VCaP (cell line): ENCODE results near the gene HLA-C.

Experiments used
- H3K27ac ChIP-seq: fragments of 450-650 bp; 2 replicates; pipeline ENCODE4 v1.5.1; 2017
- TF ChIP-seq, protein P1 (sequence below): fragments of 450-650 bp; conservative IDR thresholded peaks from 2 replicates; pipeline ENCODE4 v1.5.1; 2017; ENCODE audit warnings: mild to moderate bottlenecking, moderate library complexity

The HLA-C gene

DNA sequence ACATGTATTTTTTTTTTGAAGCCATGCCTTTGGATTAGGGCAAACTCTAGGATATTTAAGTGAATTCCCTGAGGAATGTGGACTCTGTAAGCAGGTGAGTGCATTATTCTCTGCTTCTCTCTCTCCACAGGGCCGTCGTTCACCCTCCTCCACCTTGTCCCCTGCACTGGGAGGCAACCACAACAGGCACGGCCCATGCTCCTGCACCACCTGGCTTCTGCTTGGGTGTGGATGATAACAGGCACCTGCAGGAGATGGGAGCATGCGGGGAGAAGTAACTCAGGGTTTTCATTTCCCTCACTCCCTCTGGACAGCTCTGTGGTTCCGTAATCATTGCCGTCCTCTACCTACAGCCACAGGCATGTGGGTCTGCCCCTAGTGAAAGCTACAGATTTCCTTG lies 43.4 kb downstream of the HLA-C start:
- TF ChIP-seq, protein P1, sequence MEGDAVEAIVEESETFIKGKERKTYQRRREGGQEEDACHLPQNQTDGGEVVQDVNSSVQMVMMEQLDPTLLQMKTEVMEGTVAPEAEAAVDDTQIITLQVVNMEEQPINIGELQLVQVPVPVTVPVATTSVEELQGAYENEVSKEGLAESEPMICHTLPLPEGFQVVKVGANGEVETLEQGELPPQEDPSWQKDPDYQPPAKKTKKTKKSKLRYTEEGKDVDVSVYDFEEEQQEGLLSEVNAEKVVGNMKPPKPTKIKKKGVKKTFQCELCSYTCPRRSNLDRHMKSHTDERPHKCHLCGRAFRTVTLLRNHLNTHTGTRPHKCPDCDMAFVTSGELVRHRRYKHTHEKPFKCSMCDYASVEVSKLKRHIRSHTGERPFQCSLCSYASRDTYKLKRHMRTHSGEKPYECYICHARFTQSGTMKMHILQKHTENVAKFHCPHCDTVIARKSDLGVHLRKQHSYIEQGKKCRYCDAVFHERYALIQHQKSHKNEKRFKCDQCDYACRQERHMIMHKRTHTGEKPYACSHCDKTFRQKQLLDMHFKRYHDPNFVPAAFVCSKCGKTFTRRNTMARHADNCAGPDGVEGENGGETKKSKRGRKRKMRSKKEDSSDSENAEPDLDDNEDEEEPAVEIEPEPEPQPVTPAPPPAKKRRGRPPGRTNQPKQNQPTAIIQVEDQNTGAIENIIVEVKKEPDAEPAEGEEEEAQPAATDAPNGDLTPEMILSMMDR = no peak
- no peak overlapping the region for H3K27ac ChIP-seq

DNA sequence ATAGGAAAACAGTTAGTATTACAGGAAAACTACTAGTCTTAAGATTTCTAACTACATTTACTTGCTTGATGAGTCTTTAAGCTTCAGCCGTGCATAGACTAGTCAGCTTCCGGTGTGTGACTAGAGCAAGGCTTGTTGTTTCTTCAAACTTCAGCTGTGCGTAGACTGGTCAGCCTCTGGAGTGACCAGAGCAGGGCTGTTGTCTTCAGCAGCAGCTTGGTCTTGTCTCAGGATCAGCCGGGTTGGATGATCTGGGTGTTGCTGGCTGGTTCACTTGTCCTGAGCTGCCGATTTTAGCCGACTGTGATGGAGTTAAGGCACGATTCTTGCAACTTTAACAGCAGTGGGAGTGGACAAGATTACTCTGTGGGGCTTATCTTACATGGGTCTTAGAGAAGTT lies 44.7 kb downstream of the HLA-C start:
- TF ChIP-seq, protein P1 = no peak
- H3K27ac ChIP-seq = no peak overlapping the region

DNA sequence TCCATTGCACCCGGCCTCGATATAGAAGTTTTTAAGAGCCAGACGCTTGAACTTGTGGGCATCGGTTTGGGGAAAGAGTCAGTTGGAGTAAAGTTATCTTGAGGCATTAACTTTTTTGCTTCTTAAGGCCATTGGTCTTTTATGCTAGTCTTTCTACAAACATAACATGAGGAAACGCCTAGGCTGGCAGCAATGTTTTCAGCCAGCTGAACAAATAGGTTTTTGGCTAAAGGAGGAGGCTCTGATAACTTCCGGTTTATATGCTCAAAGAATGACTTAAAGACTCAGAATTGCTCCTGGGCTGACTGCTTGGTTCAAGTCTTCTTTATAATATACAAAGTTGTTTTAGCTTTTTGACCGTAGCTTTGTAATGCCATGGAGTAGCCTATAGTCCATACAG lies 46.2 kb downstream of the HLA-C start:
- TF ChIP-seq, protein P1 = no peak
- H3K27ac ChIP-seq = no peak overlapping the region

DNA sequence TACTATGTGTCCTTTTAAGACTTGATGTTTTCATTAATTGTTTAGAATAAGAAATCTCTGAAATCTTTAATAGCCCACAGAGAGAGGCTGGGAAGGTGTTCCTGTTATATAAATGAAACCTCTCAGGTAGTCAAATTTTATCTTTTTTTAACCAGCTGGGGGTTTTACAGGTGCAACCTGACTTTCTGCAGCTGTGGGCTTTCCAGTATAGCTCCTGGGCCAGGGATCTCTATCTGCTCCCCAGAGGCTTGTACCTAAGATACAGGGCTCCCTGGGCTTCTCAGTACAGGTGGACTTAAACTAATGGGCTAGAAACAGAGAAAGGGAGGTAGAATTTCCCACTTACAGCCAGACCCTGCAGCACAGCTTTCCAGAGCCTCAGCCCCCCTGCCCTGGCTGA lies 49.4 kb downstream of the HLA-C start:
- TF ChIP-seq, protein P1 = no peak
- no peak overlapping the region for H3K27ac ChIP-seq
